ENCODE data around the gene SOBP. TPM values are rescaled to one million over a fixed set of nuclear protein-coding genes. Genes with fewer than 3 reads are reported as not detected.

Gene SOBP
- total RNA-seq, 1 donor from 2014 or later = 16.4 TPM

- ATAC-seq (no peak), DNase-seq (ENCODE audit: missing footprints) (no peak)
- intact Hi-C loops (cut with DNase I) = loop anchor here (5.0 kb wide), 1 partner anchor 165 kb away; the partner anchor contains the start of gene SOBP
These were observed 167.4 kb downstream of the SOBP start for GRCh38 chr6:107657373-107657754.

GRCh38 chr6:107657755-107658461 is 168.0 kb downstream of the SOBP start:
- intact Hi-C loops (cut with DNase I) = loop anchor here (5.0 kb wide), 1 partner anchor 166 kb away; the partner anchor contains the start of gene SOBP
- ATAC-seq (peak; percentile 34), DNase-seq (ENCODE audit: missing footprints) (no peak)

- ATAC-seq = no peak
- no peak for DNase-seq (ENCODE audit: missing footprints)
- intact Hi-C loops (cut with DNase I) = loop anchor here (5.0 kb wide), 1 partner anchor 167 kb away; the partner anchor contains the start of gene SOBP
These were observed 169.3 kb downstream of the SOBP start for GRCh38 chr6:107658920-107659865.

GRCh38 chr6:107660839-107661238 is 170.9 kb downstream of the SOBP start:
- DNase-seq (ENCODE audit: missing footprints) (no peak), ATAC-seq (no peak)
- intact Hi-C loops (cut with DNase I) = no loop called here

GRCh38 chr6:107661291-107661690 is 171.4 kb downstream of the SOBP start:
- intact Hi-C loops (cut with DNase I) = no loop called here
- DNase-seq (ENCODE audit: missing footprints) = no peak
- no peak for ATAC-seq

GRCh38 chr6:107662333-107662732 is 172.4 kb downstream of the SOBP start:
- intact Hi-C loops (cut with DNase I) = no loop called here
- DNase-seq (ENCODE audit: missing footprints) = no peak
- ATAC-seq = no peak

GRCh38 chr6:107663308-107663707 is 173.4 kb downstream of the SOBP start:
- no peak for ATAC-seq
- DNase-seq (ENCODE audit: missing footprints) = no peak
- intact Hi-C loops (cut with DNase I) = no loop called here

- intact Hi-C loops (cut with DNase I) = no loop called here
- ATAC-seq = no peak
These were observed 175.5 kb downstream of the SOBP start for GRCh38 chr6:107665382-107665781.

GRCh38 chr6:107666084-107666980 is 176.4 kb downstream of the SOBP start:
- peak; percentile 20 for ATAC-seq
- DNase-seq (ENCODE audit: missing footprints) = no peak
- intact Hi-C loops (cut with DNase I) = no loop called here

More at GRCh38 chr6:107665382-107665781, 175.5 kb downstream of the SOBP start:
- DNase-seq (ENCODE audit: missing footprints) = no peak

- intact Hi-C loops (cut with DNase I) = no loop called here
- ATAC-seq = no peak
- no peak for DNase-seq (ENCODE audit: missing footprints)
These were observed 177.2 kb downstream of the SOBP start for GRCh38 chr6:107666981-107667601.

GRCh38 chr6:107667790-107668189 is 177.9 kb downstream of the SOBP start:
- ATAC-seq (no peak), DNase-seq (ENCODE audit: missing footprints) (no peak)
- intact Hi-C loops (cut with DNase I) = no loop called here

GRCh38 chr6:107668743-107669474 is 179.0 kb downstream of the SOBP start:
- no peak for ATAC-seq
- intact Hi-C loops (cut with DNase I) = no loop called here
- no peak for DNase-seq (ENCODE audit: missing footprints)

GRCh38 chr6:107670792-107671199 is 180.9 kb downstream of the SOBP start:
- peak; percentile 79 for DNase-seq (ENCODE audit: missing footprints)

GRCh38 chr6:107673076-107673494 is 183.2 kb downstream of the SOBP start:
- peak; percentile 51 for ATAC-seq
- intact Hi-C loops (cut with DNase I) = loop anchor here (10.0 kb wide), 2 partner anchors 358 to 852 kb away; no protein-coding TSS in a partner anchor
- DNase-seq (ENCODE audit: missing footprints) = peak; percentile 73

More at GRCh38 chr6:107670792-107671199, 180.9 kb downstream of the SOBP start:
- peak; percentile 47 for ATAC-seq
- intact Hi-C loops (cut with DNase I) = loop anchor here (10.0 kb wide), 2 partner anchors 356 to 854 kb away; no protein-coding TSS in a partner anchor

- ATAC-seq (peak; percentile 86), DNase-seq (ENCODE audit: missing footprints) (peak; percentile 90)
- intact Hi-C loops (cut with DNase I) = loop anchor here (1.0 to 10.0 kb wide), 3 partner anchors 173 to 850 kb away; no protein-coding TSS in a partner anchor
These were observed 185.2 kb downstream of the SOBP start for GRCh38 chr6:107674995-107675738.

GRCh38 chr6:107676042-107676441 is 186.1 kb downstream of the SOBP start:
- intact Hi-C loops (cut with DNase I) = loop anchor here (10.0 kb wide), 2 partner anchors 361 to 849 kb away; no protein-coding TSS in a partner anchor
- DNase-seq (ENCODE audit: missing footprints) (no peak), ATAC-seq (no peak)
